ENCODE data around the gene PBX3.

GRCh38 chr9:125812403-125812802 lies 65.2 kb downstream of the PBX3 start:
- TF ChIP-seq, protein P1, sequence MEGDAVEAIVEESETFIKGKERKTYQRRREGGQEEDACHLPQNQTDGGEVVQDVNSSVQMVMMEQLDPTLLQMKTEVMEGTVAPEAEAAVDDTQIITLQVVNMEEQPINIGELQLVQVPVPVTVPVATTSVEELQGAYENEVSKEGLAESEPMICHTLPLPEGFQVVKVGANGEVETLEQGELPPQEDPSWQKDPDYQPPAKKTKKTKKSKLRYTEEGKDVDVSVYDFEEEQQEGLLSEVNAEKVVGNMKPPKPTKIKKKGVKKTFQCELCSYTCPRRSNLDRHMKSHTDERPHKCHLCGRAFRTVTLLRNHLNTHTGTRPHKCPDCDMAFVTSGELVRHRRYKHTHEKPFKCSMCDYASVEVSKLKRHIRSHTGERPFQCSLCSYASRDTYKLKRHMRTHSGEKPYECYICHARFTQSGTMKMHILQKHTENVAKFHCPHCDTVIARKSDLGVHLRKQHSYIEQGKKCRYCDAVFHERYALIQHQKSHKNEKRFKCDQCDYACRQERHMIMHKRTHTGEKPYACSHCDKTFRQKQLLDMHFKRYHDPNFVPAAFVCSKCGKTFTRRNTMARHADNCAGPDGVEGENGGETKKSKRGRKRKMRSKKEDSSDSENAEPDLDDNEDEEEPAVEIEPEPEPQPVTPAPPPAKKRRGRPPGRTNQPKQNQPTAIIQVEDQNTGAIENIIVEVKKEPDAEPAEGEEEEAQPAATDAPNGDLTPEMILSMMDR (conservative IDR thresholded peaks at IDR 0.05; ENCODE audit: low read depth, low read length), result no peak
- TF ChIP-seq EZH2 (IDR thresholded peaks at IDR 0.05; ENCODE audit: borderline replicate concordance, low read depth, low read length, poor library complexity, severe bottlenecking), result no peak
